HEK293T (cell line): ENCODE data around the gene PRR20E.
"Not testable (repeated sequence)": the region's sequence is repeated elsewhere in the genome, so short reads cannot be mapped to it uniquely, and the experiment has no call there.

Experiments
- BHLHE40 ChIP-seq: fragments of 450-650 bp; IDR thresholded peaks from 2 replicates; pipeline ENCODE4 v1.6.1; 2016; ENCODE audit warnings: mild to moderate bottlenecking, moderate library complexity, borderline replicate concordance
- CTBP1 ChIP-seq: fragments of 450-650 bp; IDR thresholded peaks from 2 replicates; pipeline ENCODE4 v1.6.1; 2016; ENCODE audit warnings: borderline replicate concordance
- ELF4 ChIP-seq: fragments of 450-650 bp; IDR thresholded peaks from 2 replicates; pipeline ENCODE4 v1.6.1; 2017; ENCODE audit warnings: antibody characterized with exemption
- FOXA1 ChIP-seq: fragments of 450-650 bp; IDR thresholded peaks from 2 replicates; pipeline ENCODE4 v1.6.1; 2016; ENCODE audit warnings: mild to moderate bottlenecking
- FOXK2 ChIP-seq: fragments of 450-650 bp; IDR thresholded peaks from 2 replicates; pipeline ENCODE4 v1.6.1; 2016; ENCODE audit warnings: mild to moderate bottlenecking
- FOXM1 ChIP-seq: fragments of 450-650 bp; IDR thresholded peaks from 2 replicates; pipeline ENCODE4 v1.6.1; 2017; ENCODE audit warnings: mild to moderate bottlenecking, borderline replicate concordance
- HDGF ChIP-seq: fragments of 450-650 bp; IDR thresholded peaks from 2 replicates; pipeline ENCODE4 v1.6.1; 2017; ENCODE audit warnings: antibody characterized with exemption, borderline replicate concordance
- L3MBTL2 ChIP-seq: fragments of 450-650 bp; conservative IDR thresholded peaks from 2 replicates; pipeline ENCODE4 v1.6.1; 2016; ENCODE audit warnings: mild to moderate bottlenecking
- SP1 ChIP-seq: fragments of 450-650 bp; IDR thresholded peaks from 2 replicates; pipeline ENCODE4 v1.6.1; 2017
- TARDBP ChIP-seq: fragments of 450-650 bp; IDR thresholded peaks from 2 replicates; pipeline ENCODE4 v1.6.1; 2016

DNA sequence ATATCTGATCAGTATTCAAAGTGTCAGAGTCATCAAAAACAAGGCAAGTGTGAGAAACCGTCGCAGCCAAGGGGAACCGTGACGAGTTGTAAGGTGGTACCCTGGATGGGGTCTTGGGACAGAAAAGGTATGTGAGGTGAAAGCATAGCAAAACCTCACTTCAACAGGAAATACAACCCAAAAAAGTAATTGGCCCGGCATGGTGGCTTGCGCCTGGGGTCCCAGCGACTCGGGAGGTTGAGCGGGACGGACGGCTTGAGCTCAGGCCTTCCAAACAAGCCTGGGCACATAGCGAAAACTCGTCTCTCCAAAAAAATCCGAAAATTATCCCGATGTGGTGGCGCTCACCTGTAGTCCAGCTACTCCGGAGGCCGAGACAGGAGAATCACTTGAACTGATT lies 27.2 kb upstream of the PRR20E start:
- not testable (repeated sequence) for TF ChIP-seq FOXM1, FOXA1, SP1, TARDBP, ELF4, L3MBTL2, FOXK2, CTBP1, BHLHE40, HDGF
